ENCODE measurements around the gene HPRT1.

Gene HPRT1

GRCh38 chrX:134533952-134534351, 74.0 kb downstream of the HPRT1 start:
- Histone ChIP-seq H3K36me3 (ENCODE audit: insufficient read depth, low read length) (no peaks in the 10 kb centered on the region), H3K4me1 (ENCODE audit: insufficient read depth, low read length, poor library complexity, severe bottlenecking) (no peaks in the 10 kb centered on the region), H3K79me2 (ENCODE audit: insufficient read depth, low read length) (no peaks in the 10 kb centered on the region), H3K9me3 (ENCODE audit: insufficient read depth, low read depth, low read length) (no peaks in the 10 kb centered on the region), H2AFZ (ENCODE audit: low read length) (no peak overlapping the region), H3K27me3 (ENCODE audit: insufficient read depth, low read length, poor library complexity, severe bottlenecking) (no peaks in the 10 kb centered on the region), H3K4me2 (ENCODE audit: low read depth, low read length, poor library complexity, severe bottlenecking) (no peak overlapping the region), H4K20me1 (ENCODE audit: insufficient read depth, low read length, poor library complexity, severe bottlenecking) (no peaks in the 10 kb centered on the region), H3F3A (ENCODE audit: low read depth) (no peaks in the 10 kb centered on the region), H3K9ac (ENCODE audit: low read depth, low read length, poor library complexity, severe bottlenecking) (no peak overlapping the region), H3K4me3 (ENCODE audit: low read length, poor library complexity, severe bottlenecking) (no peak overlapping the region), H3K9me2 (replicated peaks; ENCODE audit: low read depth, low read length) (no peaks in the 10 kb centered on the region)
- TF ChIP-seq EZH2phosphoT487 (IDR thresholded peaks at IDR 0.05; ENCODE audit: borderline replicate concordance) (no peak), CTCF (conservative IDR thresholded peaks at IDR 0.05; ENCODE audit: low read length) (no peak)

DNA sequence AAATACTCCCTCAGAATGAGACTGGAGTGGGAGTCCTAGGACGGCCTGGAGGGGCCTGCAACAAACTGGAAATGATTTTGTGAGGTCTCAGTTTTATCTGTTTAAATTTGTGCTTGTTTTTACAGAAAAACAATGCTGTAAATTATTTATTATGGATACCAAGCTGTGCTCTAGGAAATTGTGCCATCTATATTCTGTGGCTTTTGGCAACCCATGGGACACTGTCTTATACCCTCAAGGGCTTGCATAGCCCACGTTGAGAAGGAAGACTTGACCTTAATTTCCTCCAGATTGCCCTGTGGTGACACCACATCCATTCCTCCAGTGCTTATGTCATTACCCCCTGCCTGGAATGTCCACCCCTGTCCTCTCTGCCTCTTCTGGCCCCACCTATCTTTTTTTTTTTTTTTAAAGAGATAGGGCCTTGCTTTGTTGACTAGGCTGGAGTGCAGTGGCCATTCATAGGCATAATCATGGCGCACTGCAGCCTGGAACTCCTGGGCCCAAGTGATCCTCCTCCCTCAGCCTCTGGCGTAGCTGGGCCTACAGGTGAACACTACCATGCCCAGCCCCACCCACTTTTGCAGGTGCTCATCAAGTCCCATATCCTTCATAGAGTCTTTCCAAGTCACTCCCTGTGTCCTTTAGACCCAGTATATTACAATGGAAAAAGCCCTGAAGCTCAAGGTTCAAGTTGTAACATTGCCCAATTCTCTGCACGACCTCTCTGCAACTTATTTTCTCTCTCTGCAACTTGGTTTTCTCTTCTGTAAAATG, 77.4 kb downstream of the HPRT1 start:
- TF ChIP-seq EZH2phosphoT487 (IDR thresholded peaks at IDR 0.05; ENCODE audit: borderline replicate concordance) = no peak
- no peak for TF ChIP-seq CTCF (conservative IDR thresholded peaks at IDR 0.05; ENCODE audit: low read length)
- H3K36me3 ChIP-seq (ENCODE audit: insufficient read depth, low read length) = no peaks in the 10 kb centered on the region
- H3F3A ChIP-seq (ENCODE audit: low read depth) = no peaks in the 10 kb centered on the region
- H3K79me2 ChIP-seq (ENCODE audit: insufficient read depth, low read length) = no peaks in the 10 kb centered on the region
- H2AFZ ChIP-seq (ENCODE audit: low read length) = no peak overlapping the region
- H3K4me2 ChIP-seq (ENCODE audit: low read depth, low read length, poor library complexity, severe bottlenecking) = no peak overlapping the region
- no peaks in the 10 kb centered on the region for H3K9me2 ChIP-seq (replicated peaks; ENCODE audit: low read depth, low read length)
- H4K20me1 ChIP-seq (ENCODE audit: insufficient read depth, low read length, poor library complexity, severe bottlenecking) = no peaks in the 10 kb centered on the region
- no peak overlapping the region for H3K4me3 ChIP-seq (ENCODE audit: low read length, poor library complexity, severe bottlenecking)
- H3K9me3 ChIP-seq (ENCODE audit: insufficient read depth, low read depth, low read length) = no peaks in the 10 kb centered on the region
- no peaks in the 10 kb centered on the region for H3K27me3 ChIP-seq (ENCODE audit: insufficient read depth, low read length, poor library complexity, severe bottlenecking)
- peaks cover 6% of the 10 kb centered on the region for H3K4me1 ChIP-seq (ENCODE audit: insufficient read depth, low read length, poor library complexity, severe bottlenecking)
- H3K9ac ChIP-seq (ENCODE audit: low read depth, low read length, poor library complexity, severe bottlenecking) = no peak overlapping the region

GRCh38 chrX:134538316-134538715, 78.4 kb downstream of the HPRT1 start:
- no peaks in the 10 kb centered on the region for H4K20me1 ChIP-seq (ENCODE audit: insufficient read depth, low read length, poor library complexity, severe bottlenecking)
- H3K9me3 ChIP-seq (ENCODE audit: insufficient read depth, low read depth, low read length) = no peaks in the 10 kb centered on the region
- TF ChIP-seq EZH2phosphoT487 (IDR thresholded peaks at IDR 0.05; ENCODE audit: borderline replicate concordance) = no peak
- TF ChIP-seq CTCF (conservative IDR thresholded peaks at IDR 0.05; ENCODE audit: low read length) = no peak
- no peak overlapping the region for H3K4me2 ChIP-seq (ENCODE audit: low read depth, low read length, poor library complexity, severe bottlenecking)
- no peaks in the 10 kb centered on the region for H3K36me3 ChIP-seq (ENCODE audit: insufficient read depth, low read length)
- no peak overlapping the region for H2AFZ ChIP-seq (ENCODE audit: low read length)
- H3K9ac ChIP-seq (ENCODE audit: low read depth, low read length, poor library complexity, severe bottlenecking) = no peak overlapping the region
- no peaks in the 10 kb centered on the region for H3K27me3 ChIP-seq (ENCODE audit: insufficient read depth, low read length, poor library complexity, severe bottlenecking)
- no peaks in the 10 kb centered on the region for H3K9me2 ChIP-seq (replicated peaks; ENCODE audit: low read depth, low read length)
- H3K79me2 ChIP-seq (ENCODE audit: insufficient read depth, low read length) = no peaks in the 10 kb centered on the region
- peaks cover 14% of the 10 kb centered on the region for H3K4me1 ChIP-seq (ENCODE audit: insufficient read depth, low read length, poor library complexity, severe bottlenecking)
- no peak overlapping the region for H3K4me3 ChIP-seq (ENCODE audit: low read length, poor library complexity, severe bottlenecking)
- H3F3A ChIP-seq (ENCODE audit: low read depth) = no peaks in the 10 kb centered on the region
